GF-D8 (cell line): Measurements from ENCODE around the gene GP2.
A peak's percentile ranks its signal among the peaks of the same experiment; 100 is the strongest.

Source experiments
- DNase-seq: peaks from one replicate; lab custom pipeline; 2025; lab: John Stamatoyannopoulos, UW

The GP2 gene

DNA sequence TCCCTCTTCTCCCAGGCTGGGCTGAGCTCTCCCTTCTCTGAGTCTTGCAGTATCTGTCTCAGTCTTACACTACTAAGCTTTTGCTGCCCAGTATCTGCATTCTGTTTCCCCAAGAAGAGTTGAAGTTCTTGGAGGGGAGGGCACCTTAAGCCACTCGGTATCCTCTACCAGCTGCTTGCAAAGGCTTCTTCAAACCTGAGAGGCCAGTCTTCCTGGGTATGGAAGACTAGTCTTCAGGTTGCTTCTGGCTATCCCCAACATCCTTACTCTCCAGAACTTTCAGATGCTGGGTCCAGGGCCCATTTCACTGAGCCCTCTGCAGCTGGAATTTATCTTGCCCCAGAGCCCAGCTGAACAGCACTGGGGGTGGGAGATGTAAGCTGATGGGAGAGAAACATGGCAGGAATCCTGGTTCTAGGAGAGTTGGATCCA is 20.1 kb downstream of the GP2 start:
- DNase-seq = no peak

DNA sequence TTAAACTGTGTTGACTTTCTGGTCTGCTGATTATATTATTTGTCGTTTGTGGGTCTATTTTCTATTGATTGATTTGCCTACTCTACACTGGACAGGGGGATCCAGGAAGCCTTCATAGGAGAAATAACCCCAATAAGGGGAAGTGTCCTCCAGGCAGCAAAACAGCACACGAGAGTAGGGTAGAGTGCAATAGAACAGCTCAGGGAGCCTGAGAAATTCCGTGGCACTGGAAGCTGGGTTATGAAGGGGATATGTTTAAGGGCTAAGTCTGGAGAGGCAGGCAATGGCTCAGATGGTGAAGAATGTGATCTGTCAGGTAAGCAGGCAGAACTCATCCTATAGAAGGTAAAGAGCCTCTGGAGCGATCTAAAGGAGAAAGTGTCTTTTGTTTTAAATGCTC is 20.9 kb downstream of the GP2 start:
- DNase-seq = no peak

DNA sequence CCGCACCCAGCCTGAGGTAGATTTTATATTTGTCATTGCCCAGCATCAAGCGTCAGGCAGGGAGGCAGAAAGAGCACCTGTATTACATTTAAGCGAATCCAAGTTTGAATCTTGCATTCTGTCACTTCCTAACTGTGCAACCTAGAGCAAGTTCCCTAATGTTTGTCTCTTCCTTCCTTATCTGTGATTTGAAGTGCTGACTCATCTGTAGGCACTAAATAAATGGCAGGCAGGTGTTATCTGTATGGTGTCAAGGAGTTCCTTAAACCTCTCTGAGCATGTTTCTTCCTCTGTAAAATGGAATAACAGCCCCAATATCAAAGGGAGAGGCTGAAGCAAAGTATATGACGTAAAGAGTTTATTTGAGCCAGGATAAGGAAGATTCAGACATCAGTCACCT is 24.3 kb downstream of the GP2 start:
- DNase-seq = no peak

DNA sequence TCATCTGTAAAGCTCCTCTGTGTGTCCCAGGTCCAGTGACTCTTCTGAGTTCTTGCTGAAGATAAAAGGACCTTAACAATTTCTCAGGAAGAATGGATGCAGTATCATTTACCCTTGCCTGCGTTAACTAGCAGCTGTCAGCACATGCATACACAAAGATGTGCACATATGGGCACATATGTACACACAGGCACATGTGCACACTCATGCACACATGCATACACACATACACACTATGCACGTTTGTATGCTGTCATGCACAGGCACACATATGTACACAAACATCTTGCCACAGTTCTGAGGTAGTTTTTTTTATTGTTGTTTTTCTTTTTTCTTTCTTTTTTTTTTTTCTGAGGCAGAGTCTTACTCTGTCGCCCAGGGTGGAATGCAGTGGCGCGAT is 24.9 kb downstream of the GP2 start:
- DNase-seq = no peak

DNA sequence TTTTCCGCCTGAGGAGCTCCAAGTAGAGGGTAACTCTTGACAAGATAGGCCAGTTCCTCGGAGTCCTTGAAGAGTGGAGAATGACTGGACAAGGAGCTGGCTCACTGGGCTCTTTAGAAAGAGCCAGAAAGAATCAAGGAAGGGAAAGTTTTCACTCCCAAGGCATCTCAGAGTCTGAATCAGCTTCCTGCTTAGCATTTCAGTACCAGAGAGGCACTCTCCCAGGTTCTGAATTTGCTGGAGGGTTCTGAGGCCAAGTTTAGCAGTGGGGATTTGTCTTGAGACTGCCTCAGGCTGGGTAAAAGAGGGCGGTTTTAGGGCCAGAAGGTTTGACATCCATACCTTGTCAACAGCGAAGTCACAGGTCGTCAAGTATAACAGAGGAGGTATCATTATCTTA is 25.5 kb downstream of the GP2 start:
- no peak for DNase-seq

DNA sequence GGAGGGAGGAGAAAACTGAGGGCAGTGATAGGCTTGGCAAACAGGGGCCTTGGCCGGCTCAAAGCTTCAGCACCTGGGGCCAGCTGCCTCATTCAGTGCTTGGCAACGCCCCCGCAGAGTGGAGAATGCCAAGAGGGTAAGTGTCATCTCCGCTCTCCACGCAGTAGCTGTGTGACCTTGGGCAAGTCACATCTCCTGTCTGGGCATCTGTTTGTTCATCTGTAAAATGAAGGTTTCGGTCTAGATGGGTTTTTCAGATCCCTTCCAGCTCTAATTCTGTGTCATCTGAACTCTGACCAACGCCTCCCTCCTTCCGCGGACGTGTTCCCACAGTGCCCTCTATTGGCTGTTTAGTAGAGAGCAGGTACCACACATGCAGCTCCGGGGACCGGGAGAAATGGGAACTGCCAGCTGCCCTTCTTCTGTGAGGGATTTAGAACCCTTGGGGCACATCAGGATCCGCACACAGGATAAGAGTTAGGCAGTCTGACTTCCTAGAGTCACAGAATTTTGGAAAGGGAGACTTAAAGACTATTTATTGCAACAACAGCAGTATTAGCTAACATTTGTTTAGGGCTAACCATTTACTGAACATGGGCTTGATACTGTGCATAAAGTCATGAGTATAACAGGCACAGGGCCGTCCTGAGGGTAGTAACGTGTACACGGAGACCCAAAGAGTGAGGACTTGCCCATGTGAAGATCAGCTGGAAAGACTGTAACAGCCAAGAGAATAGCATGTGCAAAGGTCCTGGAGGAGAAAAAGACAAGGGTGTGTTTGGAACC is 26.8 kb downstream of the GP2 start:
- peak; percentile 17 for DNase-seq

DNA sequence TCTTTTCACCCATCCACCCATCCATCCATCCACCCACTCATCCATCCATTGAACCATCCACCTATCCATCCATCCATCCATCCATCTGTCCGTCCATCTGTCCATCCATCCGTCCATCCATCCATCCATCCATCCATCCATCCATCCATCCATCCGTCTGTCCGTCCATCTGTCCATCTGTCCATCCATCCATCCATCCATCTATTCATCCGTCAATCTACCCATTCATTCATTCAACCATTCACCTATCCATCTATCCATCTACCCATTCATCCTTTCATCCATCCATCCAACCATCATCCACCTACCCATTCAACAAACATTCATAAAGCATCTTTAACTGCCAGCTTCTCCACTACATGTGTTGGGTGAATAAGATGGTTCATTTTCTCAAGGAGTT is 28.9 kb downstream of the GP2 start:
- DNase-seq = no peak

DNA sequence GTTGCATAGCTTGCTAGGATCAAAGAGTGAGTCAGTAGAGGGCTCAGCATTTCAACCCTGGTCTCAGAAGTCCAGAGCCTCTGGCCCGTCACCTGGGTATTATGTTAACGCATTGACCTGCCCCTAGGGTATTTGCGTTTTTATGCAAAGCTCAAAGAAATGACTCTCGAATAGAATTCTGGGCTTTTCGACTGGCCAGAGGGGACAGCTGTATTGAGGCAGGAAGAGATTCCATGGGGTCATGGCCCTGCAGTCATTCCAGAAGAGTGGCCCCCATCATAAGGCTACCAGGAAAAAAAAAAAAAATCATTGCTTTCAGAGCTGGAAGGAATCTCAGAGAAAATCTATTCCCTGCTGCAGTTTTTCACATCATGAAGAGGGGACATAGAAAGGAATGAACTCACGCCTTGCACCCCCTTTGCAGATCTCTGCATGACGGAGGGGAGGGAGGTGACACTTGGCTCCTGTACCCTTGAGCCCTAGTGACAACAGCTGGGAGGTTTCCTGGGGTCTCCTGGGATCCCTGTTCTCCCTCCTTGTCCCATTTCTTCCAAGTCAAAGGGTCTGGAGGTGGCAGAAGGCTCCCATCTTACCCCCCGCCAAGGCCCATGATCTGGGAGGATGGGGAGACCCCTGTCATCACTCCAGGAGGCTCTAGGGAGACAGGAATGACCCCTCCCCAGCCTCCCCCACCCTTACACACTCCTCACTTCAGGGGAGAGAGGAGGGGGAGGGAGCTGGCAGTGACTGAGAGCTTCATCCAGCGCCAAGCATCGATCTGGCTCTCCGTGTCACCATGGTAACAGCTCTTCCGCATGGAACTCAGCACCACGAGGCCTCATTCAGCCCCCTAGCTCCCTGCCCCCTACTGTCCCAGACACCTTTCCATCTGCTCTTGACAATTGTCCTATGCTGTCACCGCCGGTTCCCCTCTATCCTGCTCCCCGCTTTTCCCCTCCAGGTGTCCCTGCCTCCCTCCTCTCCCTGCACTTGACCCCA is 35.8 kb downstream of the GP2 start:
- DNase-seq = no peak

DNA sequence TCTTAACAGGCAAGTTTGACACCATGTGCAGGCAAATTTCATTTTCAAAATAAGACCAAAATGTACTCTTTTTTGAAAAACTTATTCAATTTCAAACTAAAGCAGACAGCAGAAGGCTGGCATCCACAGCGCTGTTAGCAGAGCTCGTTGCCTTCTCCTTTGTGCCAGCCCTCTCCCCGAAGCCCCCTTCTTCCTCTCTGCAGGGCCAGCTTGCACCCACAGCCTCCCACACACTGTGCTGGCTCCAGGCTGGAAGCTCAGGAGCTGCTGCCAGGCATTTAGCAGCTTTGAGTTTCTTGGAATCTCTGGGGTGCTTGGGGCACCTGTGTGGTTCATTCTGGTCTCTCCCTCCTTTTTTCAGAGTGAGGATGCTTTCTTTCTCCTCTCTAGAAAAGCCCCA is 37.7 kb downstream of the GP2 start:
- DNase-seq = no peak

DNA sequence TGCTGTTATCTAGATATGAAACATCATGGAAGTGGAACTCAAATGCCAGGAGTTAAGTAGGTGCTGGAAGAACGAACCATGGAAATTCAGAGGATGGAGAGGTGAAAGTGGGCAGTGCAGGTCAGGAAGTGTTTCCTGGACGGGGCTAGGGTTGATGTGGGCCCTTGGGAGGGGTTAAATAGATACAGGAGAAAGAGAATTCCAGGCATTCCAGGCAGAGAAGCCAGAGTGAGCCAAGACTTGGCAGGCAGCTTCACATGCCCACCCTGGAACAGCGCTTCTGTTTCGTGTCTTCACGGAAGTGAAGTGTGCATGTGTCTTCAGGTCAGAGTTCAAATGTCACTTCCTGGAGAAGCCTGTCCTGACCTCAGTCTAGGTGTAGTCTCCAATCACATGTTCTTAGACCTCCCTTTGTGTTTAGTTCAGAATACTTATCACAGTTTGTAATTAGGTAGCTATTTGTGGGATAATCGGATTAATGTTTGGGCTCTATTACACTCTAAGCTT is 41.3 kb downstream of the GP2 start:
- no peak for DNase-seq

DNA sequence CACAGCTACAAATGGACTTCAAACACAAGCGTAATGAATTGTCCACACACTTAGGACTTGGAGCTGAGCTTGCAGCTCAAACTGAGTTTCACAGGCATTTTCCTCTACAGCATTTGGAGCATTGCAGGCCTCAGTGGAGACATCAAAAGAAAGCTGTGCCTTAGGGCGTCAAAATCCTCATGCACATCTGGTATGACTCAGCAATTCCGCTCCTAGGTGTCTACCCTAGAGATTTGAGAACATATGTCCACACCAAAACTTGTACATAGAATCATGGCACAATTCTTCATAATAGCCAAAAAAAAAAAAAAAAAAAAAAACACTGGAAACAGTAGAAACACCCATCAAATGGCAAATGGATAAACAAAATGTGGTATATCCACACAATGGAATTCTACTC is 47.1 kb downstream of the GP2 start:
- no peak for DNase-seq

DNA sequence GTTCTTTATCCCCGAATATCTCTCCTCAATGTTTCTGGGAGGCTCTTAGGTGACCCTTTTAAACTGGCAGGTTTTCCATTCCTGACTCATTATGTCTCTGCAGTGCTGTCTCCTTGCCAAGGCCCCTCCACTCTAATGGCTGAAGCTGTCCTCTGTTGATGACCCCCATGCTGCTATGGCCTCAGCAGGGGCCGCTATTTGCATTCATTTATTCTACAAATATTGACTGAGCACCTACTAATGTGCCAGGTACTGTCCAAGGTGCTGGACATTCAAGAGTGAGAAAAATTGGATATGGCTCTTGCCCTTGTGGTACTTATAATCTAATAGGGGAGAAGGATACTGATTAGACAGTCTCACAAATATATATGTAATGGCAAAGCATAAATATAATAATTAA is 55.4 kb downstream of the GP2 start:
- DNase-seq = no peak

DNA sequence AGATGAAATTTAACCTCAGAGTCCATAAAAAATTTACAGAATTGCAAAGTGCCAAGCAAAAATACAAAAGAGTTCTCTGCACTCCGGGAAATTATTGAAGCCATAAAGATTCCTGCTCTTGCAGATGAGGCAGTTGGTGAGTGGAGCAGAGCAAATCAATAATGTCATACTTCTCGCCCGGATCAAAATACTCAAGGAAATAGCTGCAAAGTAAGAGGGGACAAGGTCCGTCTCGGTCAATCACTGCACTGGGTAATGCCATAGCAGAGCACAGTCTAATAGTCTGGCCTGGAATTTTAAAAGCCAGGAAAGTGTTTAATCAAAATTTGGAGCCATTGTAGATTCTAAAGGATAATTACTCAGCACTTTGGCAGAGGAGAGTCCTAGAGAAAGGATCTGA is 58.9 kb downstream of the GP2 start:
- no peak for DNase-seq

DNA sequence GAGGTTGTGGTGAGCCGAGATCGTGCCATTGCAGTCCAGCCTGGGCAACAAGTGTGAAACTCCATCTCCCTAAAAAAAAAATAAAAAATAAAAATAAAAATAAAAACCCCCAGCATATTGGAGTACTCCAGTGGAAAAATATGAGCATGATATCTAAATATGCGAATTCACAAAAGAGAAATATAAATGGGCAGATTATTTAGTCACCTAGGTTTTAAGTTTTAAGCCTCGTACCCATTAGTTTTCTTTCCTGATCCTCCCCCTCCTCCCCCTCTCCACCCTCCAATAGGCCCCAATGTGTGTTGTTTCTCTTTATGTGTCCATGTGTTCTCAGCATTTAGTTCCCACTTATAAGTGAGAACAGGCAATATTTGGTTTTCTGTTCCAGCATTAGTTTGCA is 62.3 kb downstream of the GP2 start:
- DNase-seq = no peak

DNA sequence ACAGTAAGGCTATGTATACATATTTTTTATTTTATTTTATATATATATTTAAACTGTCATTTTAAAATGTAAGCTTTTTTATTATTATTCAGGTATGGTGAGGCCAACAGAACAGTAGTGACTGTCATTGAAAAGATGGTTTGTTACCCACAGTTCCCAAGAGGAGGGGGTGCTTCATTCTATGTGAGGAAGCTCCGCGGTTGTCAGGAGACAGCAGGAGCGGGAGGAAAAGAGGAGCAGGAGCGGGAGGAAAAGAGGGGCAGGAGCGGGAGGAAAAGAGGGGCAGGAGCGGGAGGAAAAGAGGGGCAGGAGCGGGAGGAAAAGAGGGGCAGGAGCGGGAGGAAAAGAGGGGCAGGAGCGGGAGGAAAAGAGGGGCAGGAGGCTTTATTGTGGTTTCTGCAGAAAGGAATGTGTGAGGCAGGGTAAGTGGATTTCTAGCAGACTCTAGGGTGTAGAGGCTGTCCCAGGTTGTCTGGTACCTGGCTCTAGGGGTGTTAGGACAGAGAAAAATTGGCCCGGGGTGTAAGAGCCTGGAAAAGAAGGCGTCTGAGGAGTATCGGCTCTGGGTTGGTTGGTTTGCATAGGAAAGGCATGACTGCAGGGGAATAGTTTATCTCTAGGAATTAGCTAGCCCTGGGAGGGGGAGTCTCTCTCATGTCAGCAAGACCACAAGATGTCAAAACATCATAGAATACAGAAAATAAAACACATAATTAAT is 64.0 kb downstream of the GP2 start:
- DNase-seq = no peak

DNA sequence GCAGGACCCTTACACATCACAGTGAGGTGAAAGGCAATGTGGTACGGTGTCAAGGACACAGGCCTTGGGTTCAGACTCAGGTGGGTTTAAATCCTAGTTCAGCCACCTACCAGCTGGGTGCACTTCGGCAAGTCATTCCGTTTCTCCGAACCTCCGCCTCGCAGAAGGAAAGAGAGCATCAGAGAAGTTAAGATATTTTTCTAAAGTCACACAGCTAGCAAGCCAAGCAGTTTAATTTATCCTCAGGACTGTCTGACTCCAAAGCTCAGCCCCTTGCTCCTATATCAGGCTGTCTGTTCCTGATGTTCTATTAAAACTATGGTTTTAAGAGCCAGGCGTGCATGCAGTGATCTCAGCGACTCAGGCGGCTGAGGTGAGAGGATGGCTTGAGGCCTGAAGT is 65.1 kb downstream of the GP2 start:
- DNase-seq = no peak

DNA sequence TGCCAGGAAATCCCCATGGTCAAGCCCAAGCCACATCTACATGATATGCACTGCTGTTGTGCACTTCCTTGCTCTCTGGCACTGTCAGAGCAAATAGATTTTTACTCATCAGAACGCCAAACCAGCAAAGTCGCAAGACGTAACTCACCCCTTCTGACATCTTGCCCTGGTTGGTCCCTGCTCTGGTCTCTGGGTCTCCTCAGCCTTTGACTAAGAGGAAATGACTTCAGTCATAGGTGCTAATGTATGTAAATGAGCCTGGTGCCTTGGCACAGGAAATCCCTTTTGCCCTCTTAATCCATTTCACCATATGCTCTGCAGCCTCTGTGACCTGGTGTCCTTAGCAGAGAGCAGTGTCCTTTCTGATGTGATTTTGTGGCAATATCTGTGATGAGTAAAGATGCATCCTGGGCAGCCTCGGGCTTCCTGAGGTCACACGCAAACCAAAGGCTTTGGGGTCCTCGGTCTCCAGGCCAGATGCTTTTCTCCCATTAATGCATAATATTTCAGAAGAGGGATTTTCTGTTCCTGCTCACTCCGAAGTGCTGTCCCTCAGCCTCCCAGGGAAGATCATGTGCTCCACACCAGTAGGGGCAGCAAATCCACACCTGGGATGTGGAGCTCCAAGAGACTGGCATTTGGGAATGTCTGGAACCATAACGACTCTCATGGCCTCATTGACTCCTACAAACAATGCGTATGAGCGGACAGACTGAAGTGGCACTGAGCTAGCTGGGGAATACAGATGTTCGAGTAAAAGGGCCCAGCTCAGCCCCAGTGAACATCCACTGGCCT is 66.9 kb downstream of the GP2 start:
- no peak for DNase-seq
